Cardiac fibroblast (primary cell): ENCODE data around the gene UBE2R2.
"Not testable (repeated sequence)": the region's sequence is repeated elsewhere in the genome, so short reads cannot be mapped to it uniquely, and the experiment has no call there.

Source experiments
- DNase-seq, 2 donors: peaks; one replicate each; pipeline versions ENCODE4 v3.0.0 to v3.0.0-alpha.2; 2010; ENCODE audit warnings: low read depth in 2 of 2
- H3K4me3 ChIP-seq, 2 donors: replicated peaks in 1 of 2; 1 replicate in 1 of 2; 2 replicates in 1 of 2; pipeline ENCODE4 v1.5.1; 2011; ENCODE audit warnings: low read depth in 2 of 2, low read length in 2 of 2, mild to moderate bottlenecking in 2 of 2, moderate library complexity in 1 of 2
- CTCF ChIP-seq: IDR thresholded peaks from one replicate; pipeline ENCODE4 v1.5.1; 2011; ENCODE audit warnings: low read depth, mild to moderate bottlenecking, low read length, inconsistent platforms

The UBE2R2 gene

GRCh38 chr9:33795281-33795680 is 21.7 kb upstream of the UBE2R2 start, which contains the start of gene PRSS3:
Gene PRSS3, plus strand, starts transcription at chr9:33795561. Its CDS starts 13 bp downstream, at chr9:33795574.
- TF ChIP-seq CTCF: no peak
- no peak for DNase-seq
- H3K4me3 ChIP-seq: no peak within 1 kb of the TSS

GRCh38 chr9:33795819-33796218 is 21.1 kb upstream of the UBE2R2 start:
- no peak overlapping the region for H3K4me3 ChIP-seq
- TF ChIP-seq CTCF: no peak
- DNase-seq: no peak

- H3K4me3 ChIP-seq: not testable (repeated sequence)
- DNase-seq: peak in 1 of 2 donors; percentile 68
These were observed 20.3 kb upstream of the UBE2R2 start for GRCh38 chr9:33796679-33797078.

GRCh38 chr9:33797837-33798236 is 19.1 kb upstream of the UBE2R2 start:
- no peak for DNase-seq
- no peak for TF ChIP-seq CTCF

GRCh38 chr9:33798545-33798944 is 18.4 kb upstream of the UBE2R2 start:
- DNase-seq: no peak
- no peak for TF ChIP-seq CTCF

More at GRCh38 chr9:33797837-33798236, 19.1 kb upstream of the UBE2R2 start:
- no peak overlapping the region for H3K4me3 ChIP-seq

GRCh38 chr9:33799928-33800704 is 16.8 kb upstream of the UBE2R2 start:
- DNase-seq: no peak
- TF ChIP-seq CTCF: no peak
- H3K4me3 ChIP-seq: no peak overlapping the region

More at GRCh38 chr9:33798545-33798944, 18.4 kb upstream of the UBE2R2 start:
- H3K4me3 ChIP-seq: no peak overlapping the region

GRCh38 chr9:33800886-33801285 is 16.1 kb upstream of the UBE2R2 start:
- H3K4me3 ChIP-seq: no peak overlapping the region
- peak in 1 of 2 donors; percentile 24 for DNase-seq
- no peak for TF ChIP-seq CTCF

- H3K4me3 ChIP-seq, DNase-seq: not testable (repeated sequence)
These were observed 14.9 kb upstream of the UBE2R2 start for GRCh38 chr9:33801943-33802500.

- H3K4me3 ChIP-seq, DNase-seq: not testable (repeated sequence)
These were observed 12.8 kb upstream of the UBE2R2 start for GRCh38 chr9:33804196-33804595.

- DNase-seq: peak in 1 of 2 donors; percentile 32
These were observed 9.8 kb upstream of the UBE2R2 start for GRCh38 chr9:33807156-33807555.

GRCh38 chr9:33808979-33809322 is 8.0 kb upstream of the UBE2R2 start:
- DNase-seq, H3K4me3 ChIP-seq: not testable (repeated sequence)

More at GRCh38 chr9:33807156-33807555, 9.8 kb upstream of the UBE2R2 start:
- H3K4me3 ChIP-seq: not testable (repeated sequence)
